Measurements from ENCODE around the gene TELO2. TPM values are rescaled to one million over a fixed set of nuclear protein-coding genes. Genes with fewer than 3 reads are reported as not detected.
A peak's percentile ranks its signal among the peaks of the same experiment; 100 is the strongest.
"Not testable (repeated sequence)": the region's sequence is repeated elsewhere in the genome, so short reads cannot be mapped to it uniquely, and the experiment has no call there.

TELO2 gene
- total RNA-seq, 1 experiment from 2014 or later = 9.0 TPM

DNA sequence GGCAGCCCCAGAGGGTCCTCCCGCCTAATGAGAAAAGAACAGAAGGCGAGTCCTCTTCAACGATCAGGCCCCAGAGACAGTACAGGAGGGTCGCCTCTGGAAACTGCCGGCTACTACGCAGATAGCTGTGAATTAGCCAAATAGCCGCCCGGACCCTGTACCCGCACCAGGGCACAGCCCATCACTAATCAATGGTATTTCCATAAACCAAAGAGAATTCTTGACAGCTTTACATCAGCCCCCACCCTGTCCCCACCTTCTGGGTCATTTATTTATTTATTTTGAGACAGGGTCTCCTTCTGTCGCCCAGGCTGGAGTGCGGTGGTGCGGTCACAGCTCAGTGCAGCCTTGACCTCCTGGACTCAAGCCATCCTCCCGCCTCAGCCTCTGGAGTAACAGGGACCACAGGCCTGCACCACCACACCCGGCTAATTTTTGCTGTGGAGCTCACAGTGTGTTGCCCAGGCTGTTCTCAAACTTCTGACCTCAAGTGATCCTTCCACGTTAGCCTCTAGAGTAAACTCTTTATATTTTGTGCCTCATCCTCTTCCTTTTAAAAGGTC lies 17.5 kb upstream of the TELO2 start:
- DNase-seq (ENCODE audit: low read depth) = no peak

DNA sequence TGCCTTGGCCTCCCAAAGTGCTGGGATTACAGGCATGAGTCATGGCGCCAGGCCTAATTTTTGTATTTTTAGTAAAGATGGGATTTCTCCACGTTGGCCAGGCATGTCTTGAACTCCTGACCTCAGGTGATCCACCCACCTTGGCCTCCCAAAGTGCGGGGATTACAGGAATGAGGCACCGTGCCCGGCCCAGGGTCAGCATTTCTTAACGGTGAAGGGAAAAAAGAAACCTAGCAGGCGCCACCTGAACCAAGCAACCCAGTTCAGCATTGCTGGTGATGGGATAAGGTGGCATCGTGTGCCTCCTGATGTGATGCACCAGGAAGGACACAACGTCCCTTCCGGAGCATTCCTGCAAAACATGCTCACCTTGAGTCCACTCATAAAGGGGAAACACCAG lies 16.1 kb upstream of the TELO2 start:
- no peak for DNase-seq (ENCODE audit: low read depth)

DNA sequence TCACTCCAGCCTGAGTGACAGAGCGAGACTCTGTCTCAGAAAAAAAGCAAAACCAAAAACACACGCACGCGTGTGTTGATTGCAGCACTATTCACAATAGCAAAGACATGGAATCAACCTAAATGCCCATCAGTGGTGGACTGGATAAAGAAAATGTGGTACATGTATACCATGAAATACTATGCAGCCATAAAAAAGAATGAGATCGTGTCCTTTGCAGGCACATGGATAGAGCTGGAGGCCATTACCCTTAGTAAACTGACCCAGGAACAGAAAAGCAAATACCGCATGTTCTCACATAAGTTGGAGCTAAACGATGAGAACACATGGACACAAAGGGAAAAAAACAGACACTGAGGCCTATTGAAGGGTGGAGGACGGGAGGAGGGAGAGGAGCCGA lies 14.2 kb upstream of the TELO2 start:
- DNase-seq (ENCODE audit: low read depth) = not testable (repeated sequence)

DNA sequence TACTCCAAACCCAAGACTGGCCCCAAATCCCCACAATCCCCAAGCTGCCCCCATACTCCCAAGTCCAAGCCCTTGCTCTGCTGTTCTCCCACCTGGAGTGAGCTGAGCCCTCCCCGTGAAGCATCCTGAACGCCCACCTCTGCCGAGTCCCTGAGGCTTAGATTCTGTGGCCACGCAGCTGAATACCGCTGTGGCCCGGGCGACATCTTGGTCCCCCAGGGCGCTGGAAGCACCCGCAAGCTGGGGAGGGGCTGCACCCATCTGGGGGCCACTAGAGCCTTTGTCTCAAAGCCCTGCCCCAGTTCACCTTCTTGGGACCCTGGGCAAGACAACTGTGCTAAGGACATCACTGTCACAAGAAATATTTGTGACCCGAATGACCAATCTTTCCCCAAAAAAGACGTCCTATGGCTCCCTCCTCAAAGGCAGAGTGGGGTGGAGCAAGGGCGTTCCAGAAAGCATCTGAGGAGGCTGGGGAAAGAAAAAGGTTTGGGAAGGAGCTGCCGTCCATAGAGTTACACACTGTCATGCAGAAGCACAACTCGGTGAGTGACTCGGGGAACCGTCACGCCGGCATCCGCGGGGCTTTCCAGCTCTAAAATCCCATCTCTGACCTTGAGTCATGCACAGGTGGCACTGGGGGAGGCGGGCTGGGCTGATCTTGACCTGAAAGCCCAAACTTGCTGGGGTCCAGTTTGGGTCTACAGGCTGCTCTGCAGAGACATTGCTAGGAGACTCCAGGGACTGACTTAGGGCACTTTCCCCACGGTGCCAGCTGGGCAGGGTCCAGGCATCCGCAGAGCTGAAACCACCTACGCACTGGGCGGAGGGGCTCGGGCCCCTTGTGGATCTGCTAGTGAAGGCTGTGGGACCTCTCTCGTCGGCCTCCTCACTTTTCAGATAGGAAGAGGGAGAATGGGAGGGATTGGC lies 11.0 kb upstream of the TELO2 start:
- peak; percentile 67 for DNase-seq (ENCODE audit: low read depth)

DNA sequence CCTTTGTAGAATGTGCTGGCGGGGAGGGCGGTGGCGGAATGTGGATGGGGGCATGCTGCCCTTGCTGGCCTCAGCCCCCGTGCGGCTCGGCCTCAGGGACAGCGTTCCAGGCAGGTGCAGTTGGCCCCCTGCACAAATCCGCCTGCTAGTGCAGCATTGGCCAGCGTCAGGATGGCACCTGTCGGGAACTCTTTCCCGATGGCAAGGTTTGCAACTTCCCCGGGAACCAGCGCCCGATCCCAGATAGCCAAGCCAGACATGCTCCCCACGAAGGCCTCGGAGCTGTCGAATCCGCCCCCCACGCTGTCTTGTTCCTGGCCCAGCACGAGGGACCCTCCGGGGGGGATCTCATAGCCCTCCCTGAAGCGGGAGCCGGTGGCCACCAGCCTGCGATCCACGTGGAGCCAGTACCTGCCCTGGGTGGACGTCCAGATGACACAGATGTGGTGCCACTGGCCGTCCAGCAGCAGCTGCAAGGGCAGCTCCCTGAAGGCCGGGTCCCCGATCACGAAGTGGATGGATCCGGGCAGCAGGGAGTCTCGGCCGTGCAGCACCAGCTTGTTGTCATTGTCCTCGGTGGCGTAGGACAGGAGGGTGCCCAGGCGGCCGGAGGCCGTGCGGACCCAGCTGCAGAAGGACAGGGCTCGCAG lies 7.2 kb upstream of the TELO2 start:
- no peak for DNase-seq (ENCODE audit: low read depth)

DNA sequence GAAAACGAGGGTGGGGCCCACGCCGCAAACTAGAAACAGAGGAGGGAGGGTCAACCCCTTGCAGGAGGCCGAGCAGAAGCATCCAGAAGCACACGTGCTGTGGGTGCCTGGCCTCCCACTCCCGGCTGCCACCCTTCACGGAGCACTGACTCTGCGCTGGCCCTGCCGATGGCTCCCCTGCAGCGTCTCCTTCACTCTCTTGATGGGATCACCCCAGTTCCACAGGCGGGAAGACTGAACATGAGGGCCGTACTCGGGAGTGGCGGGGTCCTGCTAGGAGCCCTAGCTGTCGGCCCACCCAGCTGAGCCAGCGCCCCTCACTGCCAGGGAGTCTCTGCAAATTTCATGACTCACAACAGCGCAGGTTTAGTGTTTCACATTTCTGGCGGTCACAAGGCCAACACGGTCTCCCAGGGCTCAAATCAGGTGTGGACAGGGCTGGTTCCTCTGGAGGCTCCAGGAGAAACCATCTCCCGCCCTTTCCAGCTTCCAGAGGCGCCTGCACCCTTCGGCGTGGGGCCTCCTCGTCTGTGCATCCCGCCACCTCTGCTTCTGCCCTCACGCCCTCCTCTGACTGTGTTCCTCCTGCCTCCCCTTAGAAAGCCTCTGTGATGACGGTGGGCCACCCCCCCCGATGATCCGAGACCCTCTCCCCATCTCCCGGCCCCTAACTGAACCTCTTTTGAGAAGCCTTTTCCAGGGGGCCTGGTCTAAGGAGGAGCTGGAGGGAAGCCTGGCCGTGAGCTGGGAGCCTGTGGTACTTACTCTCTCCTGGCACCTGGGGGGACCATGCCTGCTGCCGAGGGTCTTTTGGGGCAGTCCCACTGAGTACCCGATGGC lies 6.4 kb upstream of the TELO2 start:
- no peak for DNase-seq (ENCODE audit: low read depth)

DNA sequence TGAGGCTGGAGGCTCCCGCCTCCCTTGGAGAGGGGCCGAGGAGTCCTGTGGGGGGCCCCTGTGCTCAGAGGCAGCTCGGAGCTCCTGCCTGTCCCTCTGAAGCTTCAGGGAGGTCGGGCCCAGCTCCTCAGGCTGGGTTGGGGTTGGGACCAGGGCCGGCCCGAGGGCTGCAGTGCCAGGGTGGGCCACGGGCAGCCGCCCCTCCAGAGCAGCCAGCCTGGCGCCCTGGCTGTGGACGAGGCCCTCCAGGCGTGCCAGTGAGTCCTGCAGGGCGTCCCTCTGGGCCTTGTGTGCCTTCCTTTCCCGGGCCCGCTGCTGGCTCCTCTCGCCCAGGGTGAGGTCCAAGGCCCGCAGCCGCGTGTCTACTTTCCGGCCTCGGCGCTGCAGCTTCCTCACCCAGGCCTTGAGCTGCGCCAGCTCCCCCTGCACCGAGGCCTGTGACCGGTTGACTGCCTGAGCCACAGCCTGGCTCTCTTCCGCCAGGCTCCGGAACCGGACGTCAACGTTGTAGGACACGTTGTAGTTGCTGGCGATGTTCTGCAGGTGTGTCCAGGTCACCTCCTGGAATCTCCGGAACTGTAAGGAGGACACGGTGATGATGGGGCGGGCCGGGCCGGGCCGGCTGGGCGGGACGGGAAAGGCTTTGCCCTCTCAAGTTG lies 5.6 kb upstream of the TELO2 start:
- DNase-seq (ENCODE audit: low read depth) = no peak

DNA sequence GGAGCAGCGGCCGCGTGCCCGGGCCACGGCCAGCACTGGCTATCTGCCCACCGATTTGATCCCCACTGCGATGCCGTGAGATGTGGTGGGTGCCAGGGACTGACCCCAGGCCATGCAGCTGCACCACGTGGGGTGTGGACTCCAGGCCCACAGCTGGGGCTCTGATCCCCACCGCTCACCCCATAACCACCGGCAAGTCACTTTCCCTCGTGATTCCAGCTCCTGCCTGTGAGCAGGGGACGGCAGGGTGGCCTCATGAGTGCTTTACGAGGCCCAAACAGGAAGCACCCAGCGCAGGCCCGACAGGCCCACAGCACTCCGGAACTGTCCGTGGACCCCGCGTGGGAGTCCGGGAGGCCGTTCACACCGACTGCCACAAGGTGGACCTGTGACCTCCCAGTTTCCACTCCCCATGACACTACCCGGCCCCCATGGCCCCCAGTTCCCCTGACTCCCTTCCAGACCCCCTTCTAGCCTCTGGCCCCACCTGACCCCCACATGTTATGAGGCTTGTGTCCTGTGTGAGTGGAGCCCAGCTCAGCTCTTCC lies 5.0 kb upstream of the TELO2 start:
- DNase-seq (ENCODE audit: low read depth) = no peak

DNA sequence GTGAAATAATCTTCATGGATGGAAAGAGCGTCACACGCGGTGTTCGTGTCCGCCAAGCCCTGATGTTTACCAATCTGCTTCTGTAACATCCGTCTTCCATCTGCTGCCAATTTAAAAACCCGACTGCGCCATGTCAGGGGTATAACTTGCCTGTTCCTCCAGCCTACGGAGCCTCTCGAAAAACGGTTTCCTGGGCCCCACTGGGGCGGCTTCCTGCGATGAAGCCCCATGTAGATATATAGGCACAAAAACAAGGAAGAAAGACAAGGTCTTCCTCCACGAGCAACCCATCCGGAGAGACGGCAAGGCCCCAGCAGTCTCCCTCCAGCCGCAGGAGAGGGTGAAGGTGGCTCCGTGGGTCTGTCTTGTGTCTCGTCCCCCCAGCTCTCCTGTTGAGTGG lies 4.5 kb upstream of the TELO2 start, which contains the start of gene PTX4:
Gene PTX4 (minus strand): TSS at position 326 of the 400 bp plus-strand sequence. CDS start 35 bp downstream, at position 291.
- no peak for DNase-seq (ENCODE audit: low read depth)

DNA sequence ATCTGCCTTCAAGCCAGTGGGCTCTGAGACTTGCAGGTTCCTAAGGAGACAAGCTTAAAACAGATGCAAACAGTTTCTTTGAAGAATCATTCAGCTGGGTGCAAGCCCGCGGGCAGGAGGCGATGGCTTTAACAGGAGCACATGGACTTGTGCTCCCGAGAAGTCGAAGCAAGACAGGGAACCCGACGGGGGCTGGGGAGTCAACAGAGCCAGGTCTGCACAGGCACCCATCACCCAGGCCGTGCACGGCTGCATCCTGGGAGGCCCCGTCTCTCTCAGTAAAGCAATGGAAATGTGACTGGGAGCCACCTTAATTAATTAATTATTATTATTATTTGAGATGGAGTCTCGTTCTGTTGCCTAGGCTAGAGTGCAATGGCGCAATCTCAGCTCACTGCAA lies 4.1 kb upstream of the TELO2 start:
- no peak for DNase-seq (ENCODE audit: low read depth)

DNA sequence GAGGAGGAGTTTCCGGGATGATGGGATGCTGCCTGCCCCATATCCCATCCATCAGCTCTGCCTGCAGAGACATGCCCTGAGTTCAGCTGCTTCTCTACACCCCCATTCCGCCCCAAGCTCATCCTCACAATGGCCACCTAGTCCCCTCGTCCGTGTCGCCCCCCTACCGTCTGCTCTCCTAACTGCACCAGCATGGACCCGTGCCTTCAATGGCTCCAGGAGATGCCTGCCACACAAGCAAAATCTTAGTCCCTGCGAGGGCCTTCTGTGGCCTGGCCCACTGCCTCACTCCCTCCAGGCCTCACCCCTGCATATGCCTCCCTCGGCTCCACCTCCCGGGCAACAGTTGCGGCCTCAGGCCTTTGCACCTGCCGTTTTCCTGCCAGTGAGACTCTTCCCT lies 1.8 kb upstream of the TELO2 start:
- no peak for DNase-seq (ENCODE audit: low read depth)

DNA sequence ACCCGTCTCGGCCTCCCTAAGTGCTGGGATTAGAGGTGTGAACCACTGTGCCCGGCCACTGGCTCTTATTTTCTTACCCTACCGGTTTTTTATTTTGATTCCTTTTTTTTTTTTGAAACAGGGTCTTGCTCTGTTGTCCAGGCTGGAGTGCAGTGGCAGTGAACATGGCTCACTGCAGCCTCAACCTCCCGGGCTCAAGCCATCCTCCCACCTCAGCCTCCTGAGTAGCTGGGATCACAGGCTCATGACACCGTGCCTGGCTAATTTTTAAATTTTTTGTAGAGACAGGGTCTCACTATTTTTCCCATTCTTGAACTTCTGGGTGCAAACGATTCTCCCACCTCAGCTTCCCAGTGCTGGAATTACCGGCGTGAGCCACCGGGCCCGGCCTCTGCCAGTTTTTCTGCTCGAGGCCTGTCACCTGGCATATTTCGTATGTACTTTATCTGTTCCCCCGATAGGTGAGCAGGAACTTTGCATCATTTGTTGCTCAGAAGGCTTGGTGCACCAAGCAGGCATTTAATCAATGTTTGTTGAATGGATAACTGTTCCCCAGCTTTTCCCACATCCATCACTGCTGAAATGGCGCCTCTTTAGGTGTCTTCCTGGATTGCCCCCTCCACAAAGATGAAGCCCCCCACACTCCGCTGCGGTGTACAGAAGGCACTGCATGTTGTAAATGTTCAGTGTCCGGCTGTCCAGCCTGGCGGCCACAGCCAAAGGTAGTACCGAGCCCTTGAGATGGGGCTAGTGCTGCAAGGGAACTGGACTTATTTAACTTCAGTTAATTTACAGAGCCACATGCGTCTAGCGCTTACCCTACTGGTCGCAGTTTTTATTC lies 858 bp upstream of the TELO2 start:
- no peak for DNase-seq (ENCODE audit: low read depth)

DNA sequence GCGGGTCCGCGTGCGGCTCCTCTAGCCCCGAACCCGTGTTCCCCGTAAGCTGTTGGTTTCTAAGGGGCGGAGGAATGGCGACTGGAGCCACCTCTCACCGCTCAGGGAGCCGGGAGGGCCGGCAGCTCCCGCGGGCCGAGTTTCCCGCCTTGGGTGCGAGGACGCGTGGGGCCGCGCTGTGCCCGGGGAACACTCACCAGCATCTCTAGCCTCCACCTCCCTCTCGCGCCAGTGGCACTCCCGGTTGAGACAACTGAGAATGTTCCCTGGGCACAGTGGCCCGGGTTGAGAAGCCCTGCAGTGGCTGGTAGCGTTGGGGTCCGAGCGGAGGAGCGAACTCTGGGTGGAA lies 560 bp downstream of the TELO2 start:
- no peak for DNase-seq (ENCODE audit: low read depth)

DNA sequence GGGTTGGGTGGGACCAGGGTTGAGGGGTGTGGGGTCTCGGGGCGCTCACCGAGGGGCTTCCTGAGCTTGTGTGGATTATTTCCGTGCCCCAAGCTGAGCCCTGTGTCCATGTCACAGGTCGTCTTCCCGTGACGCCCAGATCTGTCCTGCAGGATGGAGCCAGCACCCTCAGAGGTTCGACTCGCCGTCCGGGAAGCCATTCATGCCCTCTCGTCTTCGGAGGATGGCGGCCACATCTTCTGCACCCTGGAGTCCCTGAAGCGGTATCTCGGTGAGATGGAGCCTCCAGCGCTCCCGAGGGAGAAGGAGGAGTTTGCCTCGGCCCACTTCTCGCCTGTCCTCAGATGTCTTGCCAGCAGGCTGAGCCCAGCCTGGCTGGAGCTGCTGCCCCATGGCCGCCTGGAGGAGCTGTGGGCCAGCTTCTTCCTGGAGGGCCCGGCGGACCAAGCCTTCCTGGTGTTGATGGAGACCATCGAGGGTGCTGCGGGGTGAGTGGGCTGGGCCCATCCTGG lies 1.0 kb downstream of the TELO2 start:
- peak; percentile 71 for DNase-seq (ENCODE audit: low read depth)

DNA sequence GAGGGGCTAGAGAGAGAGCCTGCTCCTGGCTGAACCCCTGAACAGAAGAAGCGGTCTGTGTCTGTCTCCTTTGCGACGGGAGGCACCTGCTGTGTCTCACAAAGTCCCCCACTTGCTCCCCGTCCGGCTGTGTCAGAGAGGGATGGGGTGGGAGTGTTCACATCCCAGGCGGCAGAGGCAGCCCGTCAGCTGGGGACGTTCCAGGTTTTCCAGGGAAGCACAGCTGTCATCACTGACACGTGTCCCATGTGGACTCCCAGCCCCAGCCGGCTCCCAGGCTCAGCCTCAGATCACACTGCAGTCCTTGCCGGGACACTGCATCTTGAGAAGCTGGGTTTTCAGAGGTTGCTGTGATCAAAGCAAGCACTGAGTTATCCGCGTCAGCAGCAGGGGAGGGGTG lies 1.6 kb downstream of the TELO2 start:
- no peak for DNase-seq (ENCODE audit: low read depth)

DNA sequence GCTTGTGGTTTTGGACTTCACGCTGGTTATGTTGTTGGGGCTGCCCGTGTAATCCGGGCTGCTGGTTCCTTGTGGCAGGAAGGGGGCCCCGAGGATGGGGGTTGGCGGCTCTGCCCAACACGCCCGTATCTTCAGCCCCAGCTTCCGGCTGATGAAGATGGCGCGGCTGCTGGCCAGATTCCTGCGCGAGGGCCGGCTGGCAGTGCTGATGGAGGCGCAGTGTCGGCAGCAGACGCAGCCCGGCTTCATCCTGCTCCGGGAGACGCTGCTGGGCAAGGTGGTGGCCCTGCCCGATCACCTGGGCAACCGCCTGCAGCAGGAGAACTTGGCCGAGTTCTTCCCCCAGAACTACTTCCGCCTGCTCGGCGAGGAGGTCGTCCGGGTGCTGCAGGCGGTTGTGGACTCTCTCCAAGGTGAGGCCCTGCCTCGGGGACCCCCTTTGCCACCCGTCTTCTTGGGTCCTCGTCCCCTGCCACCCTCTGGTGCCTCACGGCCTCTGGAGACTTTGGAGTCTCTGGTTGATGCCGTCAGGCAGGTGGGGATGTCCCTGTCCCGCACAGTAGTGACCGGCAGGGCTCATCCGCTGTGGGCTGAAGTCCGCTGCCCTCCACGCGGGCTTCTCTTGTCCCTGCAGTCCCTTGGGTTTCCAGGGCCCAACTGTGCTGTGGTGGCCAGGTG lies 2.2 kb downstream of the TELO2 start:
- DNase-seq (ENCODE audit: low read depth) = no peak

DNA sequence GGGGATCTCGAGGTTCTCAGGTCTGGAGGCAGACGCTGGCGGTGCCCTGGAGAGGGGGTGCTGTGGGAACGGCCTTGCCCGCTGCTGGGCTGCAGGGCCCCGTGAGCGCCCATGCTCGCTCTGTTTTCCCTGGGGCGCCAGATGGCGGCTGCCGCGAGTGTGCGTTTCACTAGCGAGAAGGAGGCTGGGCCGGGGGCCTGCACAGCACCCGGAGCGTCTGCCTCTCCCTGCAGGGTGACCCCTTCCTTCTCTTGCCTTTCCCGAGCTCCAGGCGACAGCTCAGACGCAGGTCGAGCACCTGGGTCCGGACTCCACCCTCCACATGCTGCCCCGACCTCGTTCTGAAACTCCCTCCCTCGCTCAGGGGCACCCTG lies 2.7 kb downstream of the TELO2 start:
- DNase-seq (ENCODE audit: low read depth) = no peak

DNA sequence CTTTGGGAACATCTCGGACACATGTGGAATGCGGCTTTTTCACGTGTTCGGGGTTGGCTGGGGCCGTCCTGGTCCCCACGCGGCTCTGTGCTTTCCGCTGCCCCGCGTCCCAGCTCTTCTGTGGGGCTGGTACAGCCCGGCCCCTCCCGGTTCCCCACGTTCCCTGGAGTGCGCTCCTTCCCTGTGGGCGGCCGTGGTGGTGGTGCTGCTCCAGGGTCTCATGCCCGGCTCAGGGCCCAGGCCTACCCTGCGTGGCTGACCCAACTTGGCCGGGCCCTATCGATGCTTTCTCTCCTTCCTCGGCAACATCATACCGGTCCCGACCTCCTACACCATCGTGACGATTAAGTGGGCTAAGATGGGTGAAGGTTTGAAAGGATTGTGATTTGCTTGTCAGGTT lies 3.3 kb downstream of the TELO2 start:
- no peak for DNase-seq (ENCODE audit: low read depth)

DNA sequence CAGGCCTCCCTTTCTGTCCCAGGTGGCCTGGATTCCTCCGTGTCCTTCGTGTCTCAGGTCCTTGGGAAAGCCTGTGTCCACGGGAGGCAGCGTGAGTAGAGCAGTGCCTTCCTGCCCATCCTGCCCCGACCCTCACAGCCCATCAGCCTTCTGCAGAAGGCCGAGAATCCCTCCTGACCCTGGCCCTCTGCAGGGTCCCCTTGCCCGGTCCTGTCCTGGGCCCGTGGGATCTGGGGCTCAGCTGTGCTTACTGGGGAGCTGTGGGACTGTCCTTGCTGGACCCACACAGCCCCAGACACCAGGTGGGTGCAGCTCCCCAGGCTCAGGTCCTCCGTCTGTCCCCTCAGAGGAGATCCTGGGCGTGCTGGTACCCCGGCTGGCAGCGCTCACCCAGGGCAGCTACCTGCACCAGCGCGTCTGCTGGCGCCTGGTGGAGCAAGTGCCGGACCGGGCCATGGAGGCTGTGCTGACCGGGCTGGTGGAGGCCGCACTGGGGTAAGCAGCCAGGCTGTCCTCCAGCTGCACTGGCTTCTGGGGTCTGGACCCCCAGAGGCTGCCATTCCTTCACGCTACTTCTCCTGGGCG lies 3.9 kb downstream of the TELO2 start:
- DNase-seq (ENCODE audit: low read depth) = no peak
